ENCODE measurements around the gene UNKL. TPM values are rescaled to one million over a fixed set of nuclear protein-coding genes. Genes with fewer than 3 reads are reported as not detected.

Gene UNKL
- total RNA-seq, 1 donor from 2014 or later = 31.5 TPM

- Mint-ChIP-seq H3K27ac (no peak overlapping the region), H3K9me3 (ENCODE audit: low read depth) (no peaks in the 10 kb centered on the region), H3K4me3 (ENCODE audit: low read depth) (no peak overlapping the region), H3K27me3 (peaks cover 7% of the 10 kb centered on the region), H3K36me3 (ENCODE audit: insufficient read depth) (peaks cover 5% of the 10 kb centered on the region), H3K4me1 (ENCODE audit: low read depth) (peaks cover 8% of the 10 kb centered on the region)
- DNase-seq (ENCODE audit: low spot score, unreplicated experiment) = no peak
- TF ChIP-seq CTCF (IDR thresholded peaks at IDR 0.05; ENCODE audit: unreplicated experiment) = no peak
Observed at GRCh38 chr16:1381612-1382406, 32.7 kb downstream of the UNKL start.

GRCh38 chr16:1380195-1380594, 34.3 kb downstream of the UNKL start:
- Mint-ChIP-seq H3K9me3 (ENCODE audit: low read depth) (no peaks in the 10 kb centered on the region), H3K4me3 (ENCODE audit: low read depth) (peak overlapping the region; percentile 81), H3K27me3 (peaks cover 7% of the 10 kb centered on the region), H3K27ac (peak overlapping the region; percentile 93), H3K4me1 (ENCODE audit: low read depth) (peaks cover 8% of the 10 kb centered on the region), H3K36me3 (ENCODE audit: insufficient read depth) (peaks cover 5% of the 10 kb centered on the region)
- TF ChIP-seq CTCF (IDR thresholded peaks at IDR 0.05; ENCODE audit: unreplicated experiment) = no peak
- DNase-seq (ENCODE audit: low spot score, unreplicated experiment) = no peak

- Mint-ChIP-seq H3K4me3 (ENCODE audit: low read depth) (peak overlapping the region; percentile 81), H3K36me3 (ENCODE audit: insufficient read depth) (peaks cover 2% of the 10 kb centered on the region), H3K27me3 (peaks cover 7% of the 10 kb centered on the region), H3K27ac (peak overlapping the region; percentile 93), H3K9me3 (ENCODE audit: low read depth) (no peaks in the 10 kb centered on the region), H3K4me1 (ENCODE audit: low read depth) (peaks cover 8% of the 10 kb centered on the region)
- peak; percentile 37 for TF ChIP-seq CTCF (IDR thresholded peaks at IDR 0.05; ENCODE audit: unreplicated experiment)
- DNase-seq (ENCODE audit: low spot score, unreplicated experiment) = peak; percentile 62
Observed at GRCh38 chr16:1379304-1380076, 35.0 kb downstream of the UNKL start.

- peaks cover 8% of the 10 kb centered on the region for H3K4me1 Mint-ChIP-seq (ENCODE audit: low read depth)
- no peak for DNase-seq (ENCODE audit: low spot score, unreplicated experiment)
- H3K27me3 Mint-ChIP-seq = peaks cover 7% of the 10 kb centered on the region
- H3K4me3 Mint-ChIP-seq (ENCODE audit: low read depth) = peak overlapping the region; percentile 73
- peak overlapping the region; percentile 85 for H3K27ac Mint-ChIP-seq
- no peaks in the 10 kb centered on the region for H3K9me3 Mint-ChIP-seq (ENCODE audit: low read depth)
- TF ChIP-seq CTCF (IDR thresholded peaks at IDR 0.05; ENCODE audit: unreplicated experiment) = no peak
- peaks cover 2% of the 10 kb centered on the region for H3K36me3 Mint-ChIP-seq (ENCODE audit: insufficient read depth)
Observed at GRCh38 chr16:1378804-1379303, 35.6 kb downstream of the UNKL start.

- H3K36me3 Mint-ChIP-seq (ENCODE audit: insufficient read depth) = peaks cover 2% of the 10 kb centered on the region
- DNase-seq (ENCODE audit: low spot score, unreplicated experiment) = no peak
Observed at GRCh38 chr16:1378087-1378803, 36.3 kb downstream of the UNKL start.

More at GRCh38 chr16:1378087-1378803, 36.3 kb downstream of the UNKL start:
- peak overlapping the region; percentile 85 for H3K27ac Mint-ChIP-seq
- peaks cover 8% of the 10 kb centered on the region for H3K4me1 Mint-ChIP-seq (ENCODE audit: low read depth)
- peaks cover 7% of the 10 kb centered on the region for H3K27me3 Mint-ChIP-seq
- no peak for TF ChIP-seq CTCF (IDR thresholded peaks at IDR 0.05; ENCODE audit: unreplicated experiment)
- no peaks in the 10 kb centered on the region for H3K9me3 Mint-ChIP-seq (ENCODE audit: low read depth)
- H3K4me3 Mint-ChIP-seq (ENCODE audit: low read depth) = peak overlapping the region; percentile 73
